ENCODE results near the gene TSHZ2.

- TF ChIP-seq CTCF (IDR thresholded peaks at IDR 0.05) = no peak
- no peak for TF ChIP-seq POLR2A (IDR thresholded peaks at IDR 0.05)
Measured at GRCh38 chr20:53208110-53208832, 236.1 kb downstream of the TSHZ2 start.

Measured in vagina (tissue), 2 donors.